Naive thymus-derived CD4-positive, alpha-beta T cell (primary cell): Measurements from ENCODE around the gene INPP5A. TPM values are rescaled to one million over a fixed set of nuclear protein-coding genes. Genes with fewer than 3 reads are reported as not detected.

Experiments
- ATAC-seq: fragments of 150-1000 bp; cut with Tn5 transposase; 2 replicates; pipeline ENCODE4 v1.10.0; 2021; ENCODE audit warnings: mild to moderate bottlenecking, moderate library complexity
- CTCF ChIA-PET: fragments of 350-600 bp; sonication (Branson Sonifier 250); formaldehyde crosslinking; loops from one replicate; lab custom pipeline; 2021; ENCODE audit warnings: antibody characterized with exemption; lab: Charles Lee
- POLR2A ChIA-PET: fragments of 350-600 bp; sonication (Branson Sonifier 250); formaldehyde crosslinking; loops from one replicate; lab custom pipeline; 2021; ENCODE audit warnings: antibody characterized with exemption, inconsistent platforms; lab: Charles Lee
- DNase-seq, 9 donors: peaks; one replicate each; pipeline versions ENCODE4 v3.0.0 to v3.0.0-alpha.2; 2020 to 2022; ENCODE audit warnings: mixed read lengths in 1 of 9
- H3K27ac ChIP-seq: one replicate; pipeline ENCODE4 v1.7.0; 2013; ENCODE audit warnings: mild to moderate bottlenecking, low read depth, low read length, moderate library complexity
- H3K27me3 ChIP-seq, 2 donors: one replicate each; pipeline ENCODE4 v1.7.0; 2013; ENCODE audit warnings: low read length in 2 of 2, mild to moderate bottlenecking in 2 of 2, moderate library complexity in 2 of 2; ENCODE audit not compliant: control insufficient read depth in 2 of 2, insufficient read depth in 2 of 2
- H3K36me3 ChIP-seq, 3 experiments: 1 replicate in 2 of 3; 2 replicates in 1 of 3; pipeline ENCODE4 v1.7.0; 2013; ENCODE audit warnings: low read length in 3 of 3, mild to moderate bottlenecking in 3 of 3, moderate library complexity in 1 of 3; ENCODE audit not compliant: insufficient read depth in 3 of 3, control insufficient read depth in 2 of 3
- H3K4me1 ChIP-seq, 2 donors: one replicate each; pipeline ENCODE4 v1.7.0; 2013; ENCODE audit warnings: low read length in 2 of 2, mild to moderate bottlenecking in 2 of 2, moderate library complexity in 1 of 2; ENCODE audit not compliant: control insufficient read depth in 2 of 2, insufficient read depth in 2 of 2
- H3K4me3 ChIP-seq: 2 replicates; pipeline ENCODE4 v1.7.0; 2013; ENCODE audit warnings: mild to moderate bottlenecking, low read length
- H3K9me3 ChIP-seq, 3 experiments: 1 replicate in 2 of 3; 2 replicates in 1 of 3; pipeline ENCODE4 v1.7.0; 2013; ENCODE audit warnings: low read length in 3 of 3; ENCODE audit not compliant: control insufficient read depth in 2 of 3
- H3K27ac Mint-ChIP-seq, 9 donors: one replicate each; pipeline ENCODE4 v1.8.0; 2020 to 2022; ENCODE audit warnings: mixed read lengths in 9 of 9, mild to moderate bottlenecking in 8 of 9, moderate library complexity in 5 of 9, inconsistent platforms in 2 of 9
- H3K27me3 Mint-ChIP-seq, 5 donors: one replicate each; pipeline ENCODE4 v1.8.0; 2021 to 2022; ENCODE audit warnings: mixed read lengths in 5 of 5, mild to moderate bottlenecking in 1 of 5
- H3K36me3 Mint-ChIP-seq, 5 donors: one replicate each; pipeline ENCODE4 v1.8.0; 2020 to 2022; ENCODE audit warnings: mixed read lengths in 5 of 5, mild to moderate bottlenecking in 3 of 5, inconsistent platforms in 1 of 5
- H3K4me1 Mint-ChIP-seq, 7 donors: one replicate each; pipeline ENCODE4 v1.8.0; 2020 to 2022; ENCODE audit warnings: mixed read lengths in 7 of 7, mild to moderate bottlenecking in 3 of 7, inconsistent platforms in 1 of 7
- H3K4me3 Mint-ChIP-seq, 10 donors: one replicate each; pipeline ENCODE4 v1.8.0; 2020 to 2022; ENCODE audit warnings: mild to moderate bottlenecking in 10 of 10, mixed read lengths in 10 of 10, moderate library complexity in 6 of 10, inconsistent platforms in 2 of 10
- H3K9me3 Mint-ChIP-seq, 11 donors: one replicate each; pipeline ENCODE4 v1.8.0; 2020 to 2022; ENCODE audit warnings: mixed read lengths in 11 of 11, mild to moderate bottlenecking in 4 of 11, inconsistent platforms in 1 of 11, moderate library complexity in 1 of 11
- intact Hi-C, 2 donors: fragments of 100-400 bp; cut with micrococcal nuclease; formaldehyde crosslinking; loops; one replicate each; pipeline ENCODE4 v1.15.1; 2023
- polyA plus RNA-seq, 2 donors: library from polyadenylated mRNA; unstranded; fragments of 300-500 nt; fragmentation: Illumina TruSeq; gene quantifications; one replicate each; pipeline ENCODE4 v1.2.3, GENCODE V29; 2021
- total RNA-seq, 6 experiments: library from RNA in 5 of 6; stranded (reverse) in 5 of 6; gene quantifications; 1 replicate in 5 of 6; 2 replicates in 1 of 6; pipeline ENCODE4 v1.2.3 and lab custom pipeline; 2021 to 2026

The INPP5A gene
- total and polyA plus RNA-seq, 7 experiments from 2014 or later = 0.97 to 30.7 (median 25.0) TPM

- peaks cover 0 to 28% (median 16%) of the 10 kb centered on the region in 5 donors for H3K36me3 Mint-ChIP-seq
- intact Hi-C loops = no loop called here
- DNase-seq = no peak
- peaks cover 0 to 4% (median 0%) of the 10 kb centered on the region in 5 donors for H3K27me3 Mint-ChIP-seq
- Histone ChIP-seq H3K27me3 (no peaks in the 10 kb centered on the region), H3K36me3 (no peaks in the 10 kb centered on the region), H3K4me3 (no peak overlapping the region), H3K9me3 (no peaks in the 10 kb centered on the region), H3K4me1 (peaks cover 0 to 4% of the 10 kb centered on the region in 2 donors), H3K27ac (no peak overlapping the region)
- ChIA-PET POLR2A (no interaction called here), CTCF (interaction anchor here (0.7 kb wide), 1 partner anchor 32 kb away, joined by 3 read pairs; no protein-coding TSS in a partner anchor)
- H3K4me3 Mint-ChIP-seq = no peak overlapping the region
- H3K9me3 Mint-ChIP-seq = peaks cover 0 to 3% (median 0%) of the 10 kb centered on the region in 11 donors
- no peak for ATAC-seq
- peaks cover 23 to 86% (median 70%) of the 10 kb centered on the region in 7 donors for H3K4me1 Mint-ChIP-seq
- H3K27ac Mint-ChIP-seq = peak overlapping the region in 2 of 9 donors; percentile 43 to 65
Observed at GRCh38 chr10:132582771-132583170, 45.2 kb downstream of the INPP5A start.

GRCh38 chr10:132583456-132583855 is 45.9 kb downstream of the INPP5A start:
- Mint-ChIP-seq H3K36me3 (peaks cover 0 to 28% (median 20%) of the 10 kb centered on the region in 5 donors), H3K4me1 (peaks cover 28 to 86% (median 71%) of the 10 kb centered on the region in 7 donors), H3K27ac (peak overlapping the region in 1 of 9 donors; percentile 26), H3K4me3 (peak overlapping the region in 2 of 10 donors; percentile 23 to 34), H3K9me3 (peaks cover 0 to 3% (median 0%) of the 10 kb centered on the region in 11 donors), H3K27me3 (peaks cover 0 to 4% (median 0%) of the 10 kb centered on the region in 5 donors)
- H3K9me3 ChIP-seq = no peaks in the 10 kb centered on the region
- intact Hi-C loops = no loop called here
- no peak overlapping the region for H3K27ac ChIP-seq
- no peaks in the 10 kb centered on the region for H3K27me3 ChIP-seq
- ATAC-seq (no peak), DNase-seq (no peak)
- no peak overlapping the region for H3K4me3 ChIP-seq
- peaks cover 0 to 9% of the 10 kb centered on the region in 2 donors for H3K4me1 ChIP-seq
- CTCF ChIA-PET = interaction anchor here (0.6 kb wide), 1 partner anchor 42 kb away, joined by 4 read pairs; no protein-coding TSS in a partner anchor
- POLR2A ChIA-PET = no interaction called here
- no peaks in the 10 kb centered on the region for H3K36me3 ChIP-seq

- Mint-ChIP-seq H3K36me3 (peaks cover 0 to 33% (median 21%) of the 10 kb centered on the region in 5 donors), H3K4me1 (peaks cover 32 to 86% (median 75%) of the 10 kb centered on the region in 7 donors), H3K4me3 (no peak overlapping the region), H3K27me3 (peaks cover 0 to 6% (median 0%) of the 10 kb centered on the region in 5 donors), H3K27ac (no peak overlapping the region), H3K9me3 (peaks cover 0 to 3% (median 0%) of the 10 kb centered on the region in 11 donors)
- intact Hi-C loops = no loop called here
- Histone ChIP-seq H3K36me3 (no peaks in the 10 kb centered on the region), H3K4me1 (peaks cover 0 to 15% of the 10 kb centered on the region in 2 donors), H3K27ac (no peak overlapping the region), H3K27me3 (no peaks in the 10 kb centered on the region), H3K4me3 (no peak overlapping the region), H3K9me3 (no peaks in the 10 kb centered on the region)
- CTCF ChIA-PET = interaction anchor here (0.6 kb wide), 1 partner anchor 43 kb away, joined by 4 read pairs; no protein-coding TSS in a partner anchor
- POLR2A ChIA-PET = no interaction called here
- DNase-seq (no peak), ATAC-seq (no peak)
Observed at GRCh38 chr10:132584081-132584480, 46.5 kb downstream of the INPP5A start.

- ChIA-PET CTCF (no interaction called here), POLR2A (no interaction called here)
- peaks cover 36 to 86% (median 72%) of the 10 kb centered on the region in 7 donors for H3K4me1 Mint-ChIP-seq
- no peak overlapping the region for H3K27ac ChIP-seq
- peaks cover 0 to 6% (median 0%) of the 10 kb centered on the region in 5 donors for H3K27me3 Mint-ChIP-seq
- peak overlapping the region in 4 of 10 donors; percentile 53 to 61 (median 55) for H3K4me3 Mint-ChIP-seq
- no peak for DNase-seq
- H3K9me3 ChIP-seq = no peaks in the 10 kb centered on the region
- peaks cover 0 to 15% of the 10 kb centered on the region in 2 donors for H3K4me1 ChIP-seq
- peak overlapping the region in 1 of 9 donors; percentile 56 for H3K27ac Mint-ChIP-seq
- ATAC-seq = peak; percentile 30
- peaks cover 0 to 28% (median 13%) of the 10 kb centered on the region in 5 donors for H3K36me3 Mint-ChIP-seq
- H3K36me3 ChIP-seq = no peaks in the 10 kb centered on the region
- intact Hi-C loops = no loop called here
- H3K27me3 ChIP-seq = no peaks in the 10 kb centered on the region
- H3K9me3 Mint-ChIP-seq = peaks cover 0 to 3% (median 0%) of the 10 kb centered on the region in 11 donors
- no peak overlapping the region for H3K4me3 ChIP-seq
Observed at GRCh38 chr10:132585732-132586722, 48.4 kb downstream of the INPP5A start.

GRCh38 chr10:132586739-132587138 is 49.2 kb downstream of the INPP5A start:
- peaks cover 0 to 21% (median 11%) of the 10 kb centered on the region in 5 donors for H3K36me3 Mint-ChIP-seq
- H3K9me3 Mint-ChIP-seq = peaks cover 0 to 3% (median 0%) of the 10 kb centered on the region in 11 donors
- ChIA-PET POLR2A (no interaction called here), CTCF (no interaction called here)
- Histone ChIP-seq H3K4me3 (no peak overlapping the region), H3K27ac (no peak overlapping the region), H3K4me1 (peaks cover 0 to 15% of the 10 kb centered on the region in 2 donors), H3K9me3 (no peaks in the 10 kb centered on the region), H3K27me3 (no peaks in the 10 kb centered on the region), H3K36me3 (no peaks in the 10 kb centered on the region)
- intact Hi-C loops = no loop called here
- H3K27me3 Mint-ChIP-seq = peaks cover 0 to 6% (median 0%) of the 10 kb centered on the region in 5 donors
- H3K4me3 Mint-ChIP-seq = peak overlapping the region in 5 of 10 donors; percentile 3 to 61 (median 54)
- H3K27ac Mint-ChIP-seq = peak overlapping the region in 1 of 9 donors; percentile 77
- H3K4me1 Mint-ChIP-seq = peaks cover 35 to 86% (median 72%) of the 10 kb centered on the region in 7 donors
- ATAC-seq (no peak), DNase-seq (no peak)

- ATAC-seq = no peak
- no peak overlapping the region for H3K4me3 ChIP-seq
- intact Hi-C loops = no loop called here
- H3K27ac Mint-ChIP-seq = peak overlapping the region in 2 of 9 donors; percentile 30 to 77
- H3K4me1 ChIP-seq = peaks cover 0 to 18% of the 10 kb centered on the region in 2 donors
- peaks cover 40 to 86% (median 73%) of the 10 kb centered on the region in 7 donors for H3K4me1 Mint-ChIP-seq
- ChIA-PET POLR2A (no interaction called here), CTCF (no interaction called here)
- no peak overlapping the region for H3K27ac ChIP-seq
- H3K36me3 Mint-ChIP-seq = peaks cover 0 to 17% (median 11%) of the 10 kb centered on the region in 5 donors
- peak overlapping the region in 7 of 10 donors; percentile 33 to 61 (median 53) for H3K4me3 Mint-ChIP-seq
- no peaks in the 10 kb centered on the region for H3K36me3 ChIP-seq
- peaks cover 0 to 6% (median 0%) of the 10 kb centered on the region in 5 donors for H3K27me3 Mint-ChIP-seq
- H3K9me3 ChIP-seq = no peaks in the 10 kb centered on the region
- DNase-seq = no peak
- peaks cover 0 to 4% (median 0%) of the 10 kb centered on the region in 11 donors for H3K9me3 Mint-ChIP-seq
- no peaks in the 10 kb centered on the region for H3K27me3 ChIP-seq
Observed at GRCh38 chr10:132587175-132587574, 49.6 kb downstream of the INPP5A start.
